ENCODE measurements around the gene GP9.
"Not testable (repeated sequence)": the region's sequence is repeated elsewhere in the genome, so short reads cannot be mapped to it uniquely, and the experiment has no call there.

Gene GP9

DNA sequence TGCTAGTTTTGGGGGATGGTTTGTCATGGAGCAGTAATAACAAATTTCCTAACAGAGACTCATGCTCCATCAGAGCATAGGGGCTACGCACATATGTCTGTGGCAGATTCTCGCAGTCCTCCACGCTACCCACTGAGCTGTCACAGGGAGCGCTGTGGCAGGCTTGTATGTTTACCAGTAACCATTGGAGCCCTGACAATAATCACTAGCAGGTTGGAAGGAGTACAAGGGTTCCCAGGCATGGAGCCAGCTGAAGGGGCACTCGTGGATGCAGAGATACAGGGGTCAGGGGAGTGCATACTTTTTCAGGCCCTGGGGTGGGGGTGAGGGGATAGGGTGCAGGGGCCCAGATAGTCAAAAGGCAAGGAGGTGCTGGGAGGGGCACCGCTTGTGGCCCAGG is 7.9 kb upstream of the GP9 start:
- no peak for DNase-seq

DNA sequence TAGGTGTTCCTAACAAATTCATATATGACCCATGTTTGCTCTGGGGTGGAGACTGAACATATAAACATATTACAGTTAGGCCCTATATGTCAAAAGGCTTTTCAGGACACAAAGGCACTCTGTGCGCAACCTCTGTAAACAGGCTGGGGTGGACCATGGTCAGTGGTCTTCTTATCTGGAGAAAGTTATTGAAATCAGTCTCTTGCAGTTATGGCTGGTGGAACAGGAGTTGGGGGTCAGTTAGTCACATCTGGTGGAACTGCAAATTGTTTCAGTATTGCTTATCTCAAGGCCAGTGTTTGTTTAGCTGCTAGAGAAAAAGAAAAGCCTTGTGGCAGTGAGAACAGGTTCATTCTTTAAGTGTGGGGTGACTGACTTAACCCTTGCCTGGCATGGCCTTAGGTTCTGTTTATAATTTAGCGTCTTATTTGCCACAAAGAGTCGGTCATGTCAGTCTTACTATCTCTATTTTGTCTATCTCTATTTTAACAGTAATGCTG is 5.9 kb upstream of the GP9 start:
- no peak for DNase-seq

DNA sequence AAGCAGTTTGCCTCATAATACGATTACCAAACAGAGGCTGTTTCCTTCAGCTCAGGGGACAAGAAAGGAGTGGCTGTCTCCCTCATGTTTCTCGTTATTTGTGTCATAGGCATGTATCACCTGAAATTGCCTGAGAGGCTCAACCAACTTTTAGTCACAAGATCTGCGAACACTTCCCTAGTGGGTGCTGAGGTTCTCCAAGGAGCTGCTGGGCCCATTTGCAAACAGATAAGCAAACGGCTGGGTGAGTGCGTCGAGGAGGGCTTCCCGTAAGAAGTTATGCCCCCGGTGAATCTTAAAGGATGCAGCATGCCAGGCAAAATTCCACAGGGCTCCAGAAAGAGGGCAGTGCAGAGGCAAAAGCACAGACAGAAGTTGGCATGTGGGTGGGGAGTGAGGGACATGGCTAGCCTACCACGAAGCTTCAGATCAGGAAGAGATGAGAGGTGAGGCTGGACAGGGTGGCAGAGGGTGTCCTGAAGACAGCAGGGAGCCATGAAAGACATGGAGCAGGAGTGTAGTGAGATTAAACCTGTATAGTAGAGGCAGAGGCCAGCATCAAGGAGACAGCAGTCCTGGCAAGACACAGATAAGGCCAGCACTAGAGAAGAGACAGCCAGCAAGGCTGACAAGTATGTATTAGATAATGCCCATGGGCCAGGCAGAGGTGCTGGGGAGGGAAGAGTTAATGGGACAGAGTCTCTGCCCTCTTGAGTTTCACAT is 4.0 kb upstream of the GP9 start:
- DNase-seq: no peak

DNA sequence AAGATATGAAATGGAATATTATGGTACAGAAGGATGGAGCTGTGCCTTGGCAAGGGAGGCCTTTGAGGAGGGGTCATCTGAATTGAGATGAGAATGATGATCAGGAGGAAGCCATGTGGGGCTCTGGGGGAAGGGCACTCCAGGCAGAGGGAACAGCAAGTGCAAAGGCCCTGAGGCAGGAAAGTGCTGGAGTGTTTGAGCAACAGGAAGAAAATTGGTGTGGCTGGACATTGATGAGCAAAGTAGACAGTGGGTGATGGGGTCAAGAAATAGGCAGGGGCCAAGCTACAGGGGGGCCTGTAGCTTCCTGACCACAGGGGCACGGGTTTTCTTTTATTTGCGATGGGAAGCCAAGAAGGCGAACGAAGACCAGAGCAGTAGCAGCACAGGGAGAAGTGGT is 3.3 kb upstream of the GP9 start:
- DNase-seq: no peak

DNA sequence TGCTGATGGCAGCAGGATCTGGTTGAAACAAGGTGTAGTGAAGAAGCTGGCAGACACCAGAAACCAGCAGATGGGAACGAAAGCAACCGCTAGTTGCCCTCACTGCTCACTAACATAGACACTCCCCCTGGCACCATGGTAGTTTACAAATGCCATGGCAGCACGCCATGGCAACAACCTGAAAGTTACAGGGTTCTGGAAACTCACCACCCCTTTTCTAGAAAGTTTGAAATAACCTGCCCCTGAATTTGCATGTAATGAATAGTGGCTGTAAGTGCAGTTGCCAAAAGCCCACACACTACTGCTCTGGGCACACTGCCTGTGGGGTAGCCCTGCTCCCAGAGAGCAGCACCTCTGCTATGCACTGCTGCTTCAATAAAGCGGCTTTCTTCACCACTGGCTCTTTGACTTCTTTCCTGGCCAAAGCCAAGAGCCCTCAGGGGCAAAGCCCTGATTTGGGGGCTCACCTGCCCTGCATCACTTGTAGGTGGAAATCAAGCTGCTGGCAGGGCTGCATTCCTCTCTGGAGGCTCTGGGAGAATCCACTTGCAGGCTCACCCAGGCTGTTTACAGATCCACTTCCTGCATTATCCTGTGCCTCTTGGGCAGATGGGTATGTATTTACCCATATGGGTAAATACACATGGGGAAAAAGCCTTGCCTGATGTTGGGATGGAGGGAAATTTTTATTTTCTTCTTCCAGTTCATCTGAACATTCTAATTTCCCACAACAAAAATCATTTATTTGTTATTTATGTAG is 2.0 kb upstream of the GP9 start:
- peak; percentile 10 to 38 for DNase-seq

DNA sequence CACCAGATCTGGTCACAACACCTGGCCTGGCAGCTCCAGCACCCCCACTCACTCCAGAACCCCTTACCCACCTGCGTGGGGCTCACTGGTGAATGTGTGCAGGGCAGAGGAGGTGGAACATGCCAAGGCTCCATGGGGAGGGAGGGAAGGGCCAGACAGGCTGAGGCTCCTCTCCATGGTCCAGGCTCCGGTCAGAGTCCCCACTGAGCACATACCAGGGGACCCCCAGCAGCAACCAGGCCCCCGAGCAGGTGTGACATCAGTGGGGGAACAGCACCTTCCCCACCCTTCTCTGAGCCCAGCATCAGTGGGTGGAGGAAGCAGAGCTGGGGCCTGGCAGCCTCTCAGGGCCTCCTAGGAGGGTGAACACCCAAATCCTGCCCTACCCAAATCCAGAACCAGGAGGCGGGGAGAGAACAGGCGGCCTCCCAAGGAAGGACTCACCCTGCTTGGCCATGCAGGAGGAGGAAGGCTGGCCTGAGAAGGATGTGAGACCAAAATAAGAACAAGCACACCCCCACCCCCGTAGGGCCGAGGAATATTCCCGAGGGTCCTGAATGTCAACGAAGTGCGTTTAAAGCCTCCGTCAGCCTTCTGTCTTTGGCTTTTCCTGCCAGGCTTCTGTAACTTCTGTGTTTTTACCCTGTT is 1.1 kb upstream of the GP9 start:
- no peak for DNase-seq

DNA sequence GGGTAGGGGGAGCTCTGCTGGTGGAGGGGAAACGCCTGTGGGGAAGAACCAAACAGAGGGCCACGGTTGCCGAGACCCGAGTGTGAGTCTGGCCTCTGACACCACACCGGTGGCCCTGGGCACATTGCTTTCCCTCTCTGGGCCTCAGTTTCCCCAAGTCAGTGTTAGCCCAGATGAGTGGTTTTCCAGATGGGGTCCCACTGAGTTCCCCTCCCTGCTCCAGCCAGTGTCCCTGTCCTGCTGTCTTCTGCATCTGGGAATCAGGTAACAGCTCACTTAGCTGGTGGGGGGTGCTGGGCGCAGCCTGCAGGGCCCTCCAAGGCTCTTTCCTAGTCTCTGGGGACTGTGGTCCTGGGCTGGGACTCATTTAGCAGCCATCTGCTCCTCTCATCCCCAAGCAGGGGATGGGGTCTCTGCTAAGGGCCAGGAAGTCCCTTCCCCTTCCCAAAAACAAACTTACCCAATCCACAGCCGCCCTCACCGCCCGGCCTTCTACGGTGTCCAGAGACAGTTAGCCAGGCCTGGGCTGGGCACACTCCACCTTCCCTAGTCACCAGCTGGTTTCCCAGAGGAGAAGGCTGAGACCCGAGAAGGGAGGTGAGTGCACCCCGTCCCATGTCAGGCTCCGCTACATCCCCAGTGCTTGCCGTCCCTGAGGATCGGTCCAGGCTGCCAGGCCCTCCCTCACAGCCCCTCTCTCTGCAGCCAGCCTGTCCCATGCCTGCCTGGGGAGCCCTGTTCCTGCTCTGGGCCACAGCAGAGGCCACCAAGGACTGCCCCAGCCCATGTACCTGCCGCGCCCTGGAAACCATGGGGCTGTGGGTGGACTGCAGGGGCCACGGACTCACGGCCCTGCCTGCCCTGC is 676 bp downstream of the GP9 start:
- DNase-seq: no peak

DNA sequence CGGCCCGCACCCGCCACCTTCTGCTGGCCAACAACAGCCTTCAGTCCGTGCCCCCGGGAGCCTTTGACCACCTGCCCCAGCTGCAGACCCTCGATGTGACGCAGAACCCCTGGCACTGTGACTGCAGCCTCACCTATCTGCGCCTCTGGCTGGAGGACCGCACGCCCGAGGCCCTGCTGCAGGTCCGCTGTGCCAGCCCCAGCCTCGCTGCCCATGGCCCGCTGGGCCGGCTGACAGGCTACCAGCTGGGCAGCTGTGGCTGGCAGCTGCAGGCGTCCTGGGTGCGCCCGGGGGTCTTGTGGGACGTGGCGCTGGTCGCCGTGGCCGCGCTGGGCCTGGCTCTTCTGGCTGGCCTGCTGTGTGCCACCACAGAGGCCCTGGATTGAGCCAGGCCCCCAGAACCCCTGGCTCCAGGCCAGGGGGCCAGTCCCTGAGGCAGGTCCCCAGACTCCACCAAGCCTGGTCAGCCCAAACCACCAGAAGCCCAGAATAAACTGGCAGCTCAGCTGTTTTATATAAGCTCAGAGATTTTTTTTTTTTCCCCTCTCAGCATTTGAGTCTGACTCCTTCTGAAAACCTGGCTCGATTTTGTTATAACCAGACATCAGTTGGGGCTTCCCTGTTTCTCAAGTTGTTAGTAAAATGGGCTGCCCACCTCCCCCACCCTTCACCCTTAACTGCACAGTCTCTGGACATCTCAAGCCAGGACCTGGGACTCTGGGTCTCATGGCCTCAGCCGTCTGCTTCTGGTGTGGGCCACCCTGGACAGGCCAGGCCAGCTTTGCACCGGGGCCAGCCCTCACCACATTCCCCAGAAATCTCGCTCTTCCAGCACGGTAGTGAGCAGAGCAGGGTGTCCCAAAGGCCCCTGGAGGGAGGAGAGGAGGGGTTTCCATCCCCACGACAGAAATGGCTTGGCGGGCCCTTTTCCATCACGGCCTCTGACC is 1.6 kb downstream of the GP9 start:
- no peak for DNase-seq

DNA sequence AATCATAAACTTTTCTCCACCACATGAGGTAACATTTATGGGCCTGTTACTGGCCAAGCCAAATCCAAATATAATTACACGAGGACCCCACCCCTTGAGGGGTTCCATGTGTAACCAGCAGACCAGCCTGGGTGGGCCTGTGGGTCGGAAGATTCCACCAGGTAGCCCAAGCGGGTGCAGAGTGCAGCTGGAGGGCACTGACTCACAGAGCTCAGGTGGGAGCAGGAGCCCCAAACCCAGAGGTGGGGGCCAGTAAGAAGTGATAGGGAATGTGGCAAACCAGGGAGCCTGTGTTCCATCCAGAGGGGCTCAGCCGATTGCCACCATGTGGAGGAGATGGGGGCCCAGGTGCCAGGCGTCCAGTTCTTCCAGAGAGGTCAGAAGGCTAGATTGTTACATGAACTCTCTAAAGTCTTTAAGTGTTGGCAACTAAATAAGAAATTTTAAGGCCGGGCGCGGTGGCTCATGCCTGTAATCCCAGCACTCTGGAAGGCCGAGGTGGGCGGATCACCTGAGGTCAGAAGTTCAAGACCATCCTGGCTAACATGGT is 2.6 kb downstream of the GP9 start:
- DNase-seq: no peak

DNA sequence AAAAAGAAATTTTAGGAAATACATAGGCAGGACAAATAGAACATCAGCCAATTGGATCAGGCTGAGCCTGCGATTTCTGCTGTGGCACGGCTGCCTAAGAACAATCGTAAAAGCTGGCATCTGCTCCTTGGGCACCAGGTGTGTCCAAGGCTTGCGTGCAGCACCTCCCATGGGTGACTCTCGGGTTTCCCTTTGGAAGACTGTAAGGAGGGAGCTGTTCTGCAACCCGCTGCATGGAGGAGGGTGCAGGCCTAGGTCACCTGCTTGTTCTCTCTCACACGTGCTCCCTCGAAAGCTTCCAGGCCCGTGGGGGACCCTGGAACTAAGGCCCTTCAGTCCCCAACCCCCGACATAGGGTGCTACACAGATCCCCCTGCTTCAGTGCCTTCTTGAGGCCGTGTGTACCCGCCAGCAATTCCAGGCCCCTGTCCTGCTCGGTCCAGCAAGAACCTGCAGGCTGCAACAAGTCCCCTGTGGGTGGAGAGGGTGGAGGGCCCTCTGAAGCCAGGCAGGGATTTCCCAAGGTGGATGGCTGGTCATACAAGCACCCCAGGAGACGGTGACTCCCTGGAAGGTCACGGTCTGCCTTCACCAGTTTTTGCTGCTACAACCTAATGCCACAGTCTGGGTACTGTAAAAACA is 3.4 kb downstream of the GP9 start:
- DNase-seq: no peak

DNA sequence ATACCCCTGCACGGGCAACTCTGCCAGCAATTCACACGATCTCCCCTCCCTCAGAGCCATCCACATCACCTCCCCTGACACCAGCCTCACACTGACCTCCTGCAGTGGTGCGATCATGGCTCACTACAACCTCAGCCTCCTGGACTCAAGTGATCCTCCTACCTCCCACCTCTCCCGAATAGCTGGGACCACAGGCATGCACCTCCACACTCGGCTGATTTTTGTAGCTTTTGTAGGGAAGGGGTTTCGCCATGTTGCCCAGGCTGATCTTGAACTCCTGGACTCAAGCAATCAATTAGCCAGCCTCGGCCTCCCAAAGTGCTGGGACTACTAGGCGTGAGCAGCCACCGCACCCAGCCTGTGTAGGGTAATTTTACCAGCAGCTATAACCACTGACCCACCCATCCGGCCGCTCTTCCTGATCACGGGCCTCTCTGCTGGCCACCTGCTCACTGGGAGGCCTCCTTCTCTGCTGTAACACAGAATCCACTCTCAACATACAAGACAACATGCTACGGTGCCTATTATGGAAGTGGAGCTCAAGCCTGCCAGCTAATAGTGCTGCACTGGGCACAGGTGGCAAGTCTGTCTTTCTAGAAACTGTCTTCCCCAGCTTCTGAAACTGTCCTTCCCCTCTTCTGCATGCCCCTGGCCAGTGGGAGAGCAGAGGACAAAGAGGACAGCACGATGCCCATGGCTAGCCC is 4.6 kb downstream of the GP9 start:
- DNase-seq: no peak

DNA sequence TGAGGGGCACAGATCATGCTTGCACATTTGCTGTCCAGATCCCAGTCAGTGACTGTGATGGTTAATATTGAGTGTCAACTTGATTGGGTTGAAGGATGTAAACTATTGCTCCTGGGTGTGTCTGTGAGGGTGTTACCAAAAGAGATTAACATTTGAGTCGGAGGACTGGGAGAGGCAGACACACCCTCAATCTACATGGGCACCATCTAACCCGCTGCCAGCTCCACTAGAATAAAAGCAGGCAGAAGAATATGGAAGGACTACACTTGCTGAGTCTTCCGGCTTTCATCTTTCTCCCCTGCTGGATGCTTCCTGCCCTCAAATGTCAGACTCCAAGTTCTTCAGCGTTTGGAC is 5.1 kb downstream of the GP9 start:
- DNase-seq: no peak

DNA sequence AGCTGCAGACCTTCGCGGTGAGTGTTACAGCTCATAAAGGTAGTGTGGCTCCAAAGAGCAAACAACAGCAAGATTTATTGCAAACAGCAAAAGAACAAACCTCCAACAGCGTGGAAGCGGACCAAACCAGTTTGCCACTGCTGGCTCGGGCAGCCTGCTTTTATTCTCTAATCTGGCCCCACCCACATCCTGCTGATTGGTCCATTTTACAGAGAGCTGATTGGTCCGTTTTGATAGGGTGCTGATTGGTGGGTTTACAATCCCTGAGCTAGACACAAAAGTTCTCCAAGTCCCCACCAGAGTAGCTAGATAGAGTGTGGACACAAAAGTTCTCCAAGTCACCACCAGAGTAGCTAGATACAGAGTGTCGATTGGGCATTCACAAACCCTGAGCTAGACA is 7.1 kb downstream of the GP9 start:
- DNase-seq: not testable (repeated sequence)

DNA sequence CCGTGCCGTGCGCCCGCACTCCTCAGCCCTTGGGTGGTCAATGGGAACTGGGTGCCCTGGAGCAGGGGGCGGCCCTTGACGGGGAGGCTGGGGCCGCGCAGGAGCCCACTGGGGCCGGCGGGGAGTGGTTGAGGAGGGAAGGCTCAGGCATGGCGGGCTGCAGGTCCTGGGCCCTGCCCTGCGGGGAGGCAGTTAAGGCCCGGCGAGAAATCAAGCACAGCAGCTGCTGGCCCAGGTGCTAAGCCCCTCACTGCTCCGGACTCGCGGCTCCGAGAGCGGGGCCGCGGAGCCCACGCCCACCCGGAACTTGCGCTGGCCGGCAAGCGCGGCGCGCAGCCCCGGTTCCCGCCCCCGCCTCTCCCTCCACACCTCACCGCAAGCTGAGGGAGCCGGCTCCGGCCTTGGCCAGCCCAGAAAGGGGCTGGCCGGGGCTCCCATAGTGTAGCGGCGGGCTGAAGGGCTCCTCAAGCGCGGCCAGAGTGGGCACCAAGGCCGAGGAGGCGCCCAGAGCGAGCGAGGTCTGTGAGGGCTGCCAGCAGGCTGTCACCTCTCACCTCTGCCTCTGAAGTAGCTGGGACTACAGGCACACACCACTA is 7.8 kb downstream of the GP9 start:
- no peak for DNase-seq

DNA sequence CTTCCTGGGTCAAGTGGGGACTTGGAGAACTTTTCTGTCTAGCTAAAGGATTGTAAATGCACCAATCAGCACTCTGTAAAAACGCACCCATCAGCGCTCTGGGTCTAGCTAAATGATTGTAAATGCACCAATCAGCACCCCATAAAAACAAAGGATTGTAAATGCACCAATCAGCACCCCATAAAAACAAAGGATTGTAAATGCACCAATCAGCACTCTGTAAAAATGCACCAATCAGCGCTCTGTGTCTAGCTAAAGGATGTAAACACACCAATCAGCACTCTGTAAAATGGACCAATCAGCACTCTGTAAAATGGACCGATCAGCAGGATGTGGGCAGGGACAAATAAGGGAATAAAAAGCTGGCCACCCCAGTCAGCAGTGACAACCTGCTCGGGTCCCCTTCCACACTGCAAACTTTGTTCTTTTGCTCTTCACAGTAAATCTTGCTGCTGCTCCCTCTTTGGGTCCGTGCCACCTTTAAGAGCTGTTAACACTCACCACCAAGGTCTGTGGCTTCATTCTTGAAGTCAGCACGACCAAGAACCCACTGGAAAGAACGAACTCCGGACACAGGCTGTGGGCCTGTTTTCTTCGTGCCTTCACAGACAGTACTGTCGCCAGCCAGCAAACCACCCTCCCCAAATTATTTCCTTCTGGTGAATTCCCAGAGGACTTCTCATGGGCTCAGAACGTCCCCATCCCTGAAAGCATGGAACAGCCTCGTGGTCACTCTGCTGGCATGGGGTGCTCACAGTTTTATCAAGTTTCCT is 8.9 kb downstream of the GP9 start:
- DNase-seq: not testable (repeated sequence)

DNA sequence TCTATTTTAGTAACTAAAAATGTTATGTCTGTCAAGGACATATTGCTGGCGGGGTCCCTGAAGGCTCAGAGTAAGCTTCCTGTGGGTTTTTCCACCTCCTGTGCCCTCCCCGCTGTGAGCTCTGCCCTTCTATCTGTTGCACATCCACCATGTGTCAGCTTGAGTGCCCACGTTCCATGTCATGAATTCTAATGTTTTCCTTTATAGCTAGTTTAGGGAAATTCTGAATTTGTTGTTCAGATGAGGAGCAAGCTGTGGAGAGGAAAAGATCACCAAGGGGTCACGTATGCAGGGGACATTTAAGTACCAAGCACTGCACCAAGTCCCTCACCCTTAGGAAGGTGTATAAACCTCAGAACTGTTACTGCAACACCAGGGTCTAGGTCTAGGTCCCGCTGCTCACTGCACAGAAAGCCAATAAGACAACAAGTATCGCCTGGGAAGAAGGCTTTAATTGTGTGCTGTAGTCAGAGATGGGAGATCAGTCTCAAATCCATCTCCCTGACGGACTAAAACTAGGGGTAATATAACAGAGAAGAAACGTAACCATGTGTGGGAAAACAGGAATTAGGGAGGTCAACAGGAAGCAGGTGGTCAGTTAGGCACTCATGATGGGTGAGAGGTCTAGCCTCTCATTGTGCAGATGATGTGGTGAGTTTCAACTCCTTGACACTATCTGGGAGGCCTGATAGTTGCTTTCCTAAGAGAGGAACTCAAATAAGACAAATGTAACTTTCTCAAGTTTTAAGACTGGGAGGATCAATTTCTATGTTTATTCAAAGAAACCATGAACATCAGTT is 9.7 kb downstream of the GP9 start:
- no peak for DNase-seq

DNA sequence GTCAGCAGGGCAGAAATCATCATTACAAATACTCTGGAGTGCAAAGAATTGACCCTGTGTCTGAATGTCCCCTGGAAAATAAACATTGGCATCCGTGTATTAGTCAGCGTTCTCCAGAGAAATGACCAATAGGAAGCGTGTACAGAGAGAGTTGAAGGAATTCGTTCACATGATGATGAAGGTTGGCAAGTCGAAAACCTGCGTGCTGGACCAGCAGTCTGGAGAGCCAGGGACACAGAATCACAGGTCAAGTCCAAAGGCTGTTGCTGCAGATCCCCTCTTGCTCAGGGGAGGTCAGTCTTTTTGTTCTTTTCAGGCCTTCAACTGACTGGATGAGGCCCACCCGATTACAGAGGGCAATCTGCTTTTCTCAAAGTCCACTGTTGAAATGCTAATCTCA is 16.6 kb downstream of the GP9 start:
- DNase-seq: no peak

DNA sequence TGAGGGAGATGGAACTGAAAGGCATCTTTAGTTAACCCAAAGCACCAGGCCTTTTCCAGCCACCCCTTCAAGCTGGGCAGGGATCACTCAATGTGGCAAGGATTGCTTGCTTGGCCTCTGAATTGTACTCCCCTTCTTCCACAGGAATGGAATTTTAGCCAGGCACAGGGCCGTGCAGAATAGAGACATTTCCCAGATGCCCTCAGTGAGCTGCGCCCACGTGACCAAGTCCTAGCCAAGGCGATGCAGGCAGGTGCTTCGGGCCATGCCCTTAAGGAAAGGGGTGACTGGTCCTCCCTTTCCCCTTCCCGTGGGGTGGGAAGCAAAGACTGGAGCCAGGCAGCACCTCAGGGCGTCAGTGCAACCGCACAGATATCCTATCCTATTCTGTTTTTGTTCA is 17.9 kb downstream of the GP9 start:
- DNase-seq: no peak
